DND-41 (cell line): ENCODE measurements around the gene POLD2.

Source experiments
- CTCF ChIP-seq: IDR thresholded peaks from 2 replicates; pipeline ENCODE4 v1.5.1; 2012; ENCODE audit warnings: borderline replicate concordance, low read length, moderate library complexity, mild to moderate bottlenecking; ENCODE audit not compliant: poor library complexity, severe bottlenecking; ENCODE audit errors: extremely low read depth
- EZH2 ChIP-seq: IDR thresholded peaks from 3 replicates; pipeline ENCODE4 v1.6.1; 2012; ENCODE audit warnings: borderline replicate concordance, low read depth, mild to moderate bottlenecking, moderate library complexity, low read length, inconsistent platforms; ENCODE audit not compliant: severe bottlenecking

DNA sequence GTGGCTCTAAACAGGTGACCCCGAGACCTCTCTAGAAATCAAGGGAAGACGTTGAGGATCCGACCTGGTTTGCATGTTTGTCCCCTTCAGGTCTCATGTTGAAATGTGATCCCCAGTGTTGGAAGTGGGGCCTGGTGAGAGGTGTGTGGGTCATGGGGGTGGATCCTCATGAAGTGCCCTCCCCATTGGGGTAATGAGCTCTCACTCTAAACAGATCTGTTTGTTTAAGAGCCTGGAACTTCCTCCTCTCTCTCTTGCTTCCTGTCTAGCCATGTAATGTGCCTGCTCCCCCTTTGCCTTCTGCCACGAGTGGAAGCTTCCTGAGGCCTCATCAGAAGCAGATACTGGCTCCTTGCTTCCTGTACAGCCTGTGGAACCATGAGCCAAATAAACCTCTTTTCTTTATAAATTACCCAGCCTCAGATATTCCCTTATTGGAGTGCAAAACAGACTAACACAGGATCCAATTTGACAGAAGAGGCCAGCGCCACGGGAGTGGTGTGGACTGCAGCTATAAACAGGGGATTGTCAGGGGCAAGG, 30.2 kb downstream of the POLD2 start:
- TF ChIP-seq EZH2 (no peak), CTCF (no peak)
